Retina (tissue), 1 donor: ENCODE measurements around the gene AK8.
A peak's percentile ranks its signal among the peaks of the same experiment; 100 is the strongest.
"Not testable (repeated sequence)": the region's sequence is repeated elsewhere in the genome, so short reads cannot be mapped to it uniquely, and the experiment has no call there.

Experiments
- DNase-seq: peaks from one replicate; pipeline ENCODE4 v3.0.0-alpha.2; 2016

The AK8 gene

GRCh38 chr9:132740526-132741309 lies 137.4 kb downstream of the AK8 start:
- DNase-seq = no peak

GRCh38 chr9:132739710-132740310 lies 138.3 kb downstream of the AK8 start:
- no peak for DNase-seq

GRCh38 chr9:132733260-132733815 lies 144.7 kb downstream of the AK8 start:
- DNase-seq = no peak

DNA sequence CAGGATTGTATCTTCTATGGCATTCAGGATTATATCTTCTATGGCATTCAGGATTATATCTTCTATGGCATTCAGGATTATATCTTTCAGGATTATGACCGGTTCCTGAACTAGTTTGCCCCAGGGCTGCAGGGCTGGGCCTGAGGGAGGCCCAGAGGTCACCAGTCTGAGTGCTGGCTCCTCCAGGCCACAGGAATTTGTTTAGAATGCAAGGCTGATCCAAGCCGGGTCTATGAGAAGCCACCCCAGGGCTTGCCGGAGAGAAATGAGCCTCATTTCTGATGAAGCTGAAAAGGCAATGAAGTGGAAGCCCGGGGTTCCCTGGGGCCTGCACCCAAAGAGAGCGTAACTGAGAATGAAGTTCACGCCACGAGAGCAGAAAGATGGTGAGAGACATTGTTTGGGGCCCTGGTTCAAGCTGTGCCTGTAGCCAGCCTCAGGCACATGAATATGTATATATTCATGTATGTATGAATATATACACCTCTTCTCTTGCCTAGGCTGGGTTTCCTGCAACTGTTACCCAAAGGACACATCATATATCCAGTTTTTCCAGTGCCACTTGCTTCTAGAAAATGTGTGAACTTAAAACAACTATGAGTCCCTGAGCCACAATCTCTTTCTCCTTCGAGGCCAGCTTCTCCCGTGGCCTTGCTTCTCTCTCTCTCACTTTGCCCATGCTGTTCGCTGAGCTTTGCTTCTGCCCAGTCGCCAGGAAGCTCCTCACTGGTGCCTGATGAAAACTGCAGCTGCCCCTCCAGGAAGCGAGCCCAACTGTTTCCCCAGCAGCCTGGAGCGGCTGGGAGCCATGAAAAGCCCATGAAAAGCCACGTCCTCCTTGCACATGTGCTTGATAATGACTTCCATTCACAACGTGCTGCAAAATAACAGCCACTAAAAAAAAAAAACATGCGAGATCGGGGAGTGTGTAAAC lies 145.5 kb downstream of the AK8 start:
- DNase-seq = peak; percentile 20

GRCh38 chr9:132731230-132731629 lies 146.9 kb downstream of the AK8 start:
- DNase-seq = no peak

DNA sequence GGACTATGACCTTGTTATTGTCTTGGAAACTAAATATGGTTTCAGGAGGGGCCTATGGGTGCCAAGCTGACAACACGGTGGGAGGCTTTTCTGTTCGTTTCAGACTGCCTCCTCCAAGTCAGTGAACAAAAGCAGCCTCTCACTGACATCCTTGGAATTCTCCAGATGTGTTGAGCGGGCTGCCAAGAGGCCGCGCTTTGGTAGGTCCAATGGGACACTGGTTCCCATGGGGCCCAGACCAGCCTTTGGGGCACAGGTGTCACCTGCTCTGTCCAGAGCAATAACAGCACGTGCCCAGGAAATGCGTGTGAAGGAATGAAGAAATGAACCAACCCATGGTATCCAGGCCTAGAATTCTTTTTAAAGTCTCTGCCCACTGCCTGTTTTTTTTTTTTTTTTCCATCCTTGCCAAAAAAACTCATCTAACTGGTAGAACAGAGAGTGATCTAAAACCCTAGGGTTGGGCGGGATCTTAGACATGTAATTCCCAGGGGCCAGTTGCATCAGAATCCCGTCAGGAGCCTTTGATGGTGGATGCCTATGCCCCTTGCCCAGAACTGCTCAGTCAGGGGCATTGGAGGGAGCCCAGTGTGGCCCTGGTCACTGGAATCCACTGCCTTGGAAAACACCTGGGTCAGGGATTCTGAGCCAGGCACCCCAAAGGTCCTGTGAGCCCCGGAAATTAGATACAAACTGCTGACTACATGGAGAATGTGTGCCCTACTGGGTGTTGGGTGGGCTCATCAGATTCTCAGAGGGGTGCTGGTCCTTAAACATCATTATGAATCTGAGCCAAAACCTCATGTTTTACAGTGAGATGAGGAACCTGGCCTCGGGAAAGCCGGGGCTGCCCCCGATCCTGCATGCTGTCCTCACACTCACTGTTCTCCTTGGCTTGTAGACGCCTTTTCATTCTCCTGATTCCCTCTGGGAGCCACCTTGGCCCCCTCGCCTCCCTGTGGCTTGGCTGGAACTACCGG lies 147.7 kb downstream of the AK8 start:
- no peak for DNase-seq

DNA sequence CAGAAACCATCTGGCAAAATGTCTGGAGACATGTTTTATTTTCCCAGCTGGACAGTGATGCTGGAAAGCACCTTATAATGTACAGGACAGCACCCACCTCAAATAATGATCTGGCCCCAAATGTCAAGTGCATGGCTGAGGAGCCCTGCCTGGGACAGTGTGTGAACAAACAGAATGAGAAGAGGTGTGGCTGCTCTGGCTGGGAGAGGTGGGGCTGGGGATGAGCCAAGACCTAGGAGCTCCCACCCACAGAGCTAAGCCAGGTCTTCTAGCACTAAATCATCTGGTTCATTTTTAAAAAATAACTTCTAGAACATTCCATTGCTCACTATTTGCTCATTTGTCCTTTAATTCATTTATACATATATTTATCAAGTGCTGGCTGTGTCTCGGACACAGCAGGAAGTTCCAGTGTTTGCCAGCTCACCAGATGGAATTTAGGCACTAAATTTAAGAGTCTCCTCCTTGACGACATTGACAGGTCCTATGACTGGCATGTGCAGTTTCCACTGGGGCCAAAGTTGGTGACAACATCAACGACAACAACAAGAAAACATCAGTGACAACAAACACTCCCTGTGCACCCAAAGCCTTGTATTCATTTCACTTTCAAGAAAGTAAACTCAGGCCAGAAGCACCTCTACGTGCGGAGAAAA lies 148.7 kb downstream of the AK8 start:
- DNase-seq = no peak

- no peak for DNase-seq
Observed at GRCh38 chr9:132728497-132728896, 149.6 kb downstream of the AK8 start.

- DNase-seq = no peak
Observed at GRCh38 chr9:132728071-132728470, 150.0 kb downstream of the AK8 start.

DNA sequence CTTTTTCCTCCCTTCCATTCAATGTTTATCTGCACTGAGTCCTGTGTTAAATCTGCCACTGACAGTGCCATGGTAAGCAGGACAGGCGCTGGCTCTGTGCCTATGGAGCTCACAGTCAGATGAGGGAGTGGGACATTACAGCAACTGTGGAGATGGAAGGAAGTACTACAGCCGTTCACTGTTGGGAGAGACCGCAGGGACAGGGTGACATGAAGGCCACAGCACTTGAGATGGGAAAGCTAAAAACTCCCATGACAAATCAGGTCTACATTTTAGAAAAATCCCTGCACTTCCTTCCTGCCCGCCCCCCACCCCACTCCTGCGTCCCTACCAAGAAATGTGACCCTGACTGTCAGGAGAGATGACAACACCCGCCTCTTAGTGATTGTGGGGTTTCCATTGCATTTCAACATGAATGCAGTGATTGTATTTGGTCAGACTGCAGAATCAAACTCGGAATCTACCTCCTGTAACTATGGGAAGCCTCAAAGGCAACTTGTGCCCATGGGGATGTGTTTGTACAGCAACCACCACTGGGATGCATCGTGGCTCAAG lies 151.4 kb downstream of the AK8 start:
- DNase-seq = no peak

GRCh38 chr9:132725306-132725705 lies 152.8 kb downstream of the AK8 start:
- DNase-seq = no peak

GRCh38 chr9:132723809-132724208 lies 154.3 kb downstream of the AK8 start:
- no peak for DNase-seq

DNA sequence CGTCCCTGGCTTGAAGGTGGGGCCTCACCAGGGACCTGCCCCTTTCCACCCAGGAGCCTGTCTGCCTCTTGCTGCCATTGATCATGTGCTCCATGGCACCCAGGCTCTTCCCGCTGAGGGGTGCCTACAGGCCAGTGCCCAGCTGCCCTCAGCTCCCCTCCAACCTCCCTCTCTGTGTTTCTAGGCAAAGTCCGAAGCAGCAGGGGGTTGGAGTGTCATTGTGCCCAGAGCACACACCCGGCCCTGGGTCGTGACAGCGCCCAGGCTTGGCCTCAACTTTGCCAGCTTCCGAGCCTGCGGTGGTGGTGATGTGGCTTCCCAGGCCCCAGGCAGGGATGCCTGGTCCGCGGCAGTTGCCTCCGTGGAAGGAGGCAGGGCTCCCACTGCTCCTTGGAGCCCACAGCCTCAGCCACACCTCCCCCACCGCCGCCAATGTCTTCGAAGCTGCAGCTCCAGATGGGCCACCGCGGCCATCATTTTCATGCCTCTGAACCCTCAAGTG lies 155.5 kb downstream of the AK8 start:
- DNase-seq = no peak

DNA sequence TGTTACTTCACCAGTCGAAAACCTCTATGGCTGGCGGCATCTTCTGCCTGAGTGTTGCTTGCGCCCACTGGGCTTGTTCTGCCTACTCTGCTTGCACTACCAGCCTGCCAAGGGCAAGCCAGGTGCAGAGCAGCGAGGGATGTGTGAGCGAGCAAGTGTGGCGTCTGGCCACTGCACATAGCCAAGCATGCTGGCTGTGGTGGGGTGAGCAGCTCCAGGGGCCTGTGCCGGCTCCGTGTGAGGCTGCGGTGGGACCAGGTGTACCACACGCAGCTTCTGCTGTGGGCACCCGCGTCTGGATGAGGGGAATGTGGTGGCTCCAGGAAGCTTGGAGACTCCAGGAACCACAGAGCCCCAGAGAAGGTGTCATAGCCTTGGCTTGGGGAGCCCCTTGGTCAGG lies 156.4 kb downstream of the AK8 start:
- no peak for DNase-seq

DNA sequence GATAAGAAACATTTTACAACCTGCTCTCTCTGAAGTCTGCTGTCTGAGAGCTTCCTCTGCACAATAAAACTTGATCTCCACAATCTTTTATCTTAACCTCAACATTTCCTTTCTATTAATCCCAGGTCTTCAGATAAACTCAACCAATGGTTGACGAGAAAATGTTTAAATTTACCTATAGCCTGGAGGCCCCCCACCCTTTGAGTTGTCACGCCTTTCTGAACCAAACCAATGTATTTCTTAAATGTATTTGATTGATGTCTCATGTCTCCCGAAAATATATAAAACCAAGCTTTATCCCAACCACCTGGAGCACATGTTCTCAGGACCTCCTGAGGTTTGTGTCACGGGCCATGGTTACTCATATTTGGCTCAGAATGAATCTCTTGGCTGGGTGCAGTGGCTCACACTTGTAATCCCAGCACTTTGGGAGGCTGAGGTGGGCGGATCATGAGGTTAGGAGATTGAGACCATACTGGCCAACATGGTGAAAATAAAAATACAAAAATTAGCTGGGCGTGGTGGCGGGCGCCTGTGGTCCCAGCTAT lies 159.6 kb downstream of the AK8 start:
- not testable (repeated sequence) for DNase-seq

DNA sequence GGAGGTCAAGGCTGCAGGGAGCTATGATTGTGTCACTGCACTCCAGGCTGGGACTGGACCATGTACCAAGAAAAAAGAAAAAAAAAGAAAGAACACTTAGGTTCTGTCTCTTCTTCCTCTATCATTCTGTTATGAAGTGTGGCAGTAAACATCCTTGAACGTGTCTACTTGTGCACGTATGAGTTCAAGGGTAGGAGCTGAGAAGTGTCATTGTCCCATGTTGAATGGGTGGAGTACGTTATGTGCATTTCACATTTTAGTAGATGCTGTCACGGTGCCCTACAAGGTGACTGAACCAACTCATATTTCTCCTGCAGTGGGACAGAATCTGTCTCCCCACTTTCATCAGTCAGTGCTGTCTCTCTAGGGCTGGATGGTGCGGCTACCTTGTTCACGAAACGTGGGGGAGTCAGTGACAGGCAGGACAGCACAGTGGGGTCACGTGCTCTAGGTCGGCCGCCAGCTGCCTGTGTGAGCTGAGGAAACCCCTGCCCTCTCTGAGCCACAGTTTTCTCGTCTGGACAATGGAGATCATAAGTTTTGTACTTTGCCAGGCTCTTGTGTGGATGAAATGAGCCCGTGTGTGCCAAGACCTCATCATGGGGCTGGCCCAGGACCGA lies 160.6 kb downstream of the AK8 start:
- DNase-seq = no peak

GRCh38 chr9:132716007-132716406 lies 162.1 kb downstream of the AK8 start:
- no peak for DNase-seq

DNA sequence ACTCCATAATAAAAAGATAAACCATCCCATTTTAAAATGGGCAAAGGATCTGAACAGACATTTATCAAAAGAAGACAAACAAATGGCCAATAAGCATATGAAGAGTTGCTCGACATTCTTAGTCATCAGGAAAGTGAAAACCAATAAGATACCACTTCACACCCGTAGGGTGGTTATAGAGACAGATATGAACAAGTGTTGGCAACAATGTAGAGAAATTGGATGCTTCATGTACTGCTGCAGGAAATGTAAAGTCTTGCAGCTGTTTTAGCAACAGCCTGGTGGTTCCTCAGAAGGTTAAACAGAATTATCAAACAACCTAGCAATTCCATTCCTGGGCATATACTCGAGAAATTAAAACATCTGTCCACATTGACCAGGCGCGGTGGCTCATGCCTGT lies 165.3 kb downstream of the AK8 start:
- DNase-seq = no peak

- no peak for DNase-seq
Observed at GRCh38 chr9:132711846-132712245, 166.2 kb downstream of the AK8 start.

DNA sequence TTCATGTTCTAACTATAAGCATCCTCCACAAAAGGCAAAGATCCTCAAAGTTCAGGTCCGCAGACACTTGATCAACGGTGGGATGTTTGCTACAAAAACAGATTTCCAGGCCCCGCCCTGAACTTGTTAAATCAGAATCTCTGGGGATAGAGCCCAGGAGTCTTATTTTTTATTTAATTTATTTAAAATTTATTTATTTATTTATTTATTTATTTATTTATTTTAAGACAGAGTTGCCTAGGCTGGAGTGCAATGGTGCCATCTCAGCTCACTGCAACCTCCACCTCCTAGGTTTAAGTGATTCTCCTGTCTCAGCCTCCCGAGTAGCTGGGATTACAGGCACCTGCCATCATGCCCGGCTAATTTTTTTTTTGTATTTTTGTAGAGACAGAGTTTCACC lies 166.9 kb downstream of the AK8 start:
- DNase-seq = not testable (repeated sequence)
